GDM1 (cell line): Measurements from ENCODE around the gene CNPY1.

Experiments
- DNase-seq: peaks from one replicate; lab custom pipeline; 2025; lab: John Stamatoyannopoulos, UW

Gene CNPY1

DNA sequence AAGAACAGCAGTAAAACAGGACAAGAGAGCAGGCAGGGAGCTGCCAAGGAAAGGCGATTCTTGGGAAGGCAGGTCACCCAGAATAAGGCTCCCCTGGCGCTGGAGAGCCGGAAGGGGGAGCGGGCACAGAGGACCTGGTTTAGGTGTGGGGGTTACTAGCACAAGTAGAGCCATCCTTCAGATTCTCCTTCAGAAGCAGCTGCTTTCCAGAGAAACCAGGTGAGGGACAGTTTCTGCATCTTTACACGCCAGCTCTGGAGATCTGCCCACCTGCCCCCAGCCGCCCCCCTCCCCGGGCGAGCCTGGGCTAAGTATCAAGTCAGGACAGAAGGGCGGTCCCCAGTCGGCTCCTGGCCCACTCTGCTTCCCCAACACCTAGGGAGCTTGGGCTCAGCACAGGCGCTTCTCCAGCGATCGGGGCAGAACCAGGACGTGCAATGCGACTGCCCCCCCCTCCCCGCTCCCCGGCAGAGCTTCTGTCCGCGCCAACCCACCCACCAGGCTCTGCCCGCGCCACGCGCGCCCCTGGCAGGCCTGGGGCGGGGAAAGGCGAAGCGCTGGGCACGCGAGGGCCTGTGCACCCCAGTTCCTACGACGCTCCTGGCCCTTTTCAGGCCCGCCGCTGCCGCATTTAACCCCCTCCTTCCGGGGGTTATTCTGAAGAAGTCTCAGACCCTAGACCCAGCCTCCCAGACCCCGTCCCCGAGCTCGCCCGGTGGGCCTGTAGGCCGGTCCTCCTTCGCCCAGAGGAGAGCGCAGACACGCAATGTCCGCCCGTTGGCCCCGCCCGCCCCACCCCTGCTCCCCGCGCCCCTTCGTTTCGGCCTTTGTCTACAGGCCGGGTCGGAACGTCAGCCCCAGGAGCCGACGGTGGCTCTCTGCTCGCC is 92.8 kb downstream of the CNPY1 start:
- DNase-seq: no peak

DNA sequence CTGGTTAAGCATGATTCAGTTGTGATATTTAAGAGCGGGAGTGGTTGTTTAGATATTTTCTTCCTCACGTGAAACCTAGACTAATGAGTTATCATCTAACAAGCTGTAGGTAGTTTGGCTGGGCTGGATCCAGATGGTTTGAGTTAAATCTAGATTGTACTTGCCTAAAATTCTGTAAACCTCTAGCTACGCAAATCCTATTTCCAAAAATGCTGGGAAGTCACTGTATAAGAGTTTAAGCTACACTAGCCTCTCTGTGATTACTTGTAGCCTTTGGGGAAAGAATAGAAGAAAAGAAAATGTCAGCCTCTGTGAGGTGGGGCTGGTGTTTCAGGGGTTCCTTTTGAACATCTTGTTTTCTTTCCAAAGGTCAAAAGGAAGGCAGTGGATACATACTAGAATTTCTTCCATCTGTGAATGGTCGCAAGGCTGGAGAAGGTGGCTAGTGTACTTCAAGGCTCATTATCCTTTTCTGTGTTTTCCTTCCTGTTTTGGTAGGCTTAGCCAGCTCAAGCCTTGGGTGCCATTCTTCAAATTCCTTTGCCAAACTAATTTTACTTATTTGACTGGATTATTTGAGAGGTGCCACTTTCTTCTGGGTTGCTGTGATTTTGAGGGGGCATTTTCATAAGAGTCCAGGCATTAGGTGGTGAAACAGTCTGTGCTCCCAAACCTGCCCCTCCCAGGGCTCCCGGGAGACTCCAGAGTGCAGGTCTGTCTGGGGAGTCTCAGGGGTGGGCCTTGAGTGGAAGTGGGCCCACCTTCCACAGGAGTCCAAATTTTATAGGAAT is 93.7 kb downstream of the CNPY1 start:
- DNase-seq: no peak

DNA sequence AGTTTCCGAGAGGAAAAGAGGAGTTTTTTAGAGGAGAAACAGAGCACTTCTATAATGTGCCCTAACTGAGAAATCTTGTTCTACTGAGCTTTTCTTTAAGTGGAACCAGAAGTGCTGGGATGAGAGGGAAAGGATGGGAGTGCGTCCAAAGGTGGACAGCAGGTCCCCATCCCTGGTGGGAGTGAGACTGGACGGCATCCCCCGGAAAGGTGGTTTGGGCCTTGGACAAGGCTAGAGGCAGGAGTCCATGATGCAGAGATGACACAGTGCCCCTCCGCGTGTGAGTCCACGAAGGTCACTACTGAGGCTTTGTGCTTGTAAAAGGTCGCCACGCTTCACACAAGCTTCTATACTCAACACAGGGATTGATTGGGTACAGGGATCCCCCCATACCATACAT is 94.5 kb downstream of the CNPY1 start:
- DNase-seq: no peak
